Liver (tissue), 9 donors: Measurements from ENCODE around the gene NCOA6. TPM values are rescaled to one million over a fixed set of nuclear protein-coding genes. Genes with fewer than 3 reads are reported as not detected.

Experiments
- DNase-seq: peaks from one replicate; pipeline ENCODE4 v3.0.0-alpha.2; 2017; ENCODE audit warnings: low spot score
- H3K27ac ChIP-seq, 2 donors: one replicate each; pipeline ENCODE4 v1.7.0; 2013; ENCODE audit warnings: inconsistent platforms in 2 of 2, low read length in 2 of 2, control low read depth in 1 of 2, low read depth in 1 of 2, mild to moderate bottlenecking in 1 of 2
- H3K27me3 ChIP-seq, 4 donors: one replicate each; pipeline versions ENCODE4 v1.6.1 to v1.7.0; 2013; ENCODE audit warnings: low read length in 3 of 4, inconsistent platforms in 1 of 4, mild to moderate bottlenecking in 1 of 4, moderate library complexity in 1 of 4; ENCODE audit not compliant: control insufficient read depth in 4 of 4, insufficient read depth in 4 of 4
- H3K36me3 ChIP-seq, 4 donors: one replicate each; pipeline versions ENCODE4 v1.6.1 to v1.7.0; 2013; ENCODE audit warnings: low read length in 3 of 4, mild to moderate bottlenecking in 3 of 4, low read depth in 1 of 4, moderate library complexity in 1 of 4; ENCODE audit not compliant: control insufficient read depth in 4 of 4, insufficient read depth in 3 of 4
- H3K4me1 ChIP-seq, 4 donors: one replicate each; pipeline versions ENCODE4 v1.6.1 to v1.7.0; 2013; ENCODE audit warnings: low read length in 3 of 4, mild to moderate bottlenecking in 3 of 4, moderate library complexity in 1 of 4; ENCODE audit not compliant: control insufficient read depth in 4 of 4, insufficient read depth in 4 of 4
- H3K4me3 ChIP-seq, 3 donors: one replicate each; pipeline versions ENCODE4 v1.6.1 to v1.7.0; 2013; ENCODE audit warnings: low read length in 3 of 3, control low read depth in 1 of 3, low read depth in 1 of 3, mild to moderate bottlenecking in 1 of 3
- H3K9ac ChIP-seq, 2 donors: one replicate each; pipeline ENCODE4 v1.7.0; 2013; ENCODE audit warnings: low read length in 2 of 2, mild to moderate bottlenecking in 2 of 2, moderate library complexity in 2 of 2, control low read depth in 1 of 2, low read depth in 1 of 2
- H3K9me3 ChIP-seq, 4 donors: one replicate each; pipeline versions ENCODE4 v1.6.1 to v1.7.0; 2013; ENCODE audit warnings: low read length in 3 of 4; ENCODE audit not compliant: control insufficient read depth in 4 of 4
- ATF3 ChIP-seq: IDR thresholded peaks from 2 replicates; pipeline ENCODE4 v1.6.1; 2016; ENCODE audit warnings: antibody characterized with exemption
- EGR1 ChIP-seq, 2 donors: IDR thresholded peaks; 2 replicates each; pipeline ENCODE4 v1.6.1; 2016 to 2018; ENCODE audit warnings: antibody characterized with exemption in 2 of 2, low read depth in 2 of 2
- FOXA1 ChIP-seq: IDR thresholded peaks from 2 replicates; pipeline ENCODE4 v1.6.1; 2016; ENCODE audit warnings: antibody characterized with exemption
- FOXA2 ChIP-seq: IDR thresholded peaks from 2 replicates; pipeline ENCODE4 v1.6.1; 2016; ENCODE audit warnings: antibody characterized with exemption
- GABPA ChIP-seq, 2 donors: IDR thresholded peaks in 1 of 2; conservative IDR thresholded peaks in 1 of 2; 2 replicates each; pipeline ENCODE4 v1.6.1; 2016; ENCODE audit warnings: antibody characterized with exemption in 2 of 2, mild to moderate bottlenecking in 1 of 2, moderate library complexity in 1 of 2
- HNF4A ChIP-seq, 2 donors: conservative IDR thresholded peaks; 2 replicates each; pipeline ENCODE4 v1.6.1; 2016; ENCODE audit warnings: antibody characterized with exemption in 2 of 2, mild to moderate bottlenecking in 2 of 2
- HNF4G ChIP-seq: IDR thresholded peaks from 2 replicates; pipeline ENCODE4 v1.6.1; 2016; ENCODE audit warnings: antibody characterized with exemption
- JUND ChIP-seq, 2 donors: IDR thresholded peaks; 2 replicates each; pipeline ENCODE4 v1.6.1; 2016; ENCODE audit warnings: antibody characterized with exemption in 2 of 2
- NR2F2 ChIP-seq: IDR thresholded peaks from 2 replicates; pipeline ENCODE4 v1.6.1; 2016; ENCODE audit warnings: antibody characterized with exemption
- RAD21 ChIP-seq, 2 donors: IDR thresholded peaks; 2 replicates each; pipeline ENCODE4 v1.6.1; 2016; ENCODE audit warnings: antibody characterized with exemption in 2 of 2, mild to moderate bottlenecking in 2 of 2
- RXRA ChIP-seq, 2 donors: IDR thresholded peaks; 2 replicates each; pipeline ENCODE4 v1.6.1; 2017 to 2018; ENCODE audit warnings: antibody characterized with exemption in 2 of 2, mild to moderate bottlenecking in 1 of 2
- SP1 ChIP-seq: IDR thresholded peaks from 2 replicates; pipeline ENCODE4 v1.6.1; 2018; ENCODE audit warnings: antibody characterized with exemption, mild to moderate bottlenecking
- TAF1 ChIP-seq: conservative IDR thresholded peaks from 2 replicates; pipeline ENCODE4 v1.6.1; 2016; ENCODE audit warnings: antibody characterized with exemption, mild to moderate bottlenecking
- YY1 ChIP-seq: IDR thresholded peaks from 2 replicates; pipeline ENCODE4 v1.6.1; 2016; ENCODE audit warnings: antibody characterized with exemption, mild to moderate bottlenecking
- WGBS: extraction: QIAGEN DNeasy Blood & Tissue Kit; methylation state at CpG from one replicate; pipeline ENCODE4 v1.1.7; 2013; 5-methylcytosine and 5-hydroxymethylcytosine counted together
- polyA plus RNA-seq, 2 donors: library from polyadenylated mRNA; stranded (reverse) in 1 of 2; unstranded in 1 of 2; fragments of 200-250 nt in 1 of 2; fragments of >200 nt in 1 of 2; fragmentation: Nextera tagmentation in 1 of 2; extraction: Ambion mirVana in 1 of 2; gene quantifications; one replicate each; pipeline versions ENCODE4 v1.2.1 to v1.2.3, GENCODE V29; 2013 to 2015
- total RNA-seq, 2 donors: library from RNA; depleted of rRNA; stranded (reverse); fragments of >200 nt; gene quantifications; one replicate each; pipeline ENCODE4 v1.2.3, GENCODE V29; 2014
- TF ChIP-seq, protein P1 (sequence below): IDR thresholded peaks from 2 replicates; pipeline ENCODE4 v1.6.1; 2016; ENCODE audit warnings: antibody characterized with exemption, mild to moderate bottlenecking
- TF ChIP-seq, protein P2 (sequence below): fragments of 150-350 bp; IDR thresholded peaks from 2 replicates; pipeline ENCODE4 v1.5.1; 2017; ENCODE audit warnings: improper control_type of control experiment, low read depth, low read length; ENCODE audit not compliant: missing input control
- TF ChIP-seq, protein P3 (sequence below): IDR thresholded peaks from 2 replicates; pipeline ENCODE4 v1.6.1; 2016; ENCODE audit warnings: antibody characterized with exemption
- donor health status: healthy.
- donor health status: healthy.
- donor health status: healthy.
- donor health status: healthy.
- donor health status: healthy.

NCOA6 gene
- 1 to 10 TPM; 5.4 to 6.1 TPM for total RNA-seq
- 10 to 100 TPM in 1 of 2 donors, 1 to 10 TPM in 1; 6.4 to 13.1 TPM for polyA plus RNA-seq

DNA sequence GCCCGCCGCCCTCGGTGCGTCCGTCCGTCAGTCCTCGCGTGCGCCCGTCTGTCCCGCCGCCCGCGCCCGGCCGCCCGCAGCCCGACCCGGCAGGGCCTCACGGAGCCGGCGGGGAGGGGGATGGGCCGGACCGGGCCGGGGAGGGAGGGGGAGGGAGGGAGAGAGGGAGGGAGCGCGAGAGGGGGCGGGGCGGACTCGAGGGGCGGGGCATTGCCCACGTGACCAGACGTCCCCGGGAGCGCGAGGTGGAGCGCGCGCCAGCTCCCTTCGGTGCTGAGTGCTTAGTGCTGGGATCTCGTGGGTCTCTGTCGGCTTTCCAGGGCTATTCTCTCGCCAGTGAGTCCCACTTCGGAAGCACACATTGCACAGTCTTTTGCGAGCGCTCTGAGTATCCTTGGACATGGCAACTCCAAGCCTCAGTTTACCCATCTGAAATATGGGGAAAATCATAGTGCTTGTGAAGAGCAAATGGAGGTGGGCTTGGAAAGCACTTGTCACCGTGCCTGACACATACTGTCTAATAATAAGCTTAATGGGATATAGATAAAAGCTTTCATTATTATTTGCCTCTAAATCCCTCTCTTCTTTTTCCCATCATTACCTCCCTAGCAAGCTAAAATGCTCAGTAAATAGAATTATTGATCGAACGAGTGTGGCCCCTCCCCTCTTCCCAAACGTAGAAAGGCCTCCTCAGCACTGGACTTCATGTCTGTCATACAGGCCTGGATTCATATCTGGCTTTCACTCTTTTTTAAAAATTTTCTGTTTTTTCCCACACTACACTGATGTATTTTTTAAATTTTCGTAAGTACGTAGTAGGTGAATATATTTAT, at the start of gene NCOA6:
Gene NCOA6 (minus strand): TSS at position 122 of the 833 bp plus-strand sequence. CDS start 43,296 bp downstream, outside the sequence.
- no peaks in the 10 kb centered on the region for H3K9me3 ChIP-seq
- peak within 1 kb of the TSS; percentile 72 to 99 (median 99) for H3K4me3 ChIP-seq

GRCh38 chr20:34874094-34874654, 48.7 kb upstream of the NCOA6 start:
- 9% methylated on average over 2 of the region's 2 CpGs for WGBS
- Histone ChIP-seq H3K27me3 (no peaks in the 10 kb centered on the region), H3K36me3 (no peaks in the 10 kb centered on the region), H3K4me3 (no peak overlapping the region), H3K27ac (peak overlapping the region; percentile 87 to 96), H3K9me3 (no peaks in the 10 kb centered on the region), H3K4me1 (peaks cover 4 to 50% (median 37%) of the 10 kb centered on the region in 4 donors), H3K9ac (peak overlapping the region in 1 of 2 donors; percentile 10)
- TF ChIP-seq HNF4G: peak; percentile 27
- no peak for TF ChIP-seq TAF1
- no peak for TF ChIP-seq GABPA (IDR thresholded peaks at IDR 0.05 in 1 of 2, conservative IDR thresholded peaks at IDR 0.05 in 1 of 2)
- no peak for TF ChIP-seq FOXA2
- TF ChIP-seq, protein P1, sequence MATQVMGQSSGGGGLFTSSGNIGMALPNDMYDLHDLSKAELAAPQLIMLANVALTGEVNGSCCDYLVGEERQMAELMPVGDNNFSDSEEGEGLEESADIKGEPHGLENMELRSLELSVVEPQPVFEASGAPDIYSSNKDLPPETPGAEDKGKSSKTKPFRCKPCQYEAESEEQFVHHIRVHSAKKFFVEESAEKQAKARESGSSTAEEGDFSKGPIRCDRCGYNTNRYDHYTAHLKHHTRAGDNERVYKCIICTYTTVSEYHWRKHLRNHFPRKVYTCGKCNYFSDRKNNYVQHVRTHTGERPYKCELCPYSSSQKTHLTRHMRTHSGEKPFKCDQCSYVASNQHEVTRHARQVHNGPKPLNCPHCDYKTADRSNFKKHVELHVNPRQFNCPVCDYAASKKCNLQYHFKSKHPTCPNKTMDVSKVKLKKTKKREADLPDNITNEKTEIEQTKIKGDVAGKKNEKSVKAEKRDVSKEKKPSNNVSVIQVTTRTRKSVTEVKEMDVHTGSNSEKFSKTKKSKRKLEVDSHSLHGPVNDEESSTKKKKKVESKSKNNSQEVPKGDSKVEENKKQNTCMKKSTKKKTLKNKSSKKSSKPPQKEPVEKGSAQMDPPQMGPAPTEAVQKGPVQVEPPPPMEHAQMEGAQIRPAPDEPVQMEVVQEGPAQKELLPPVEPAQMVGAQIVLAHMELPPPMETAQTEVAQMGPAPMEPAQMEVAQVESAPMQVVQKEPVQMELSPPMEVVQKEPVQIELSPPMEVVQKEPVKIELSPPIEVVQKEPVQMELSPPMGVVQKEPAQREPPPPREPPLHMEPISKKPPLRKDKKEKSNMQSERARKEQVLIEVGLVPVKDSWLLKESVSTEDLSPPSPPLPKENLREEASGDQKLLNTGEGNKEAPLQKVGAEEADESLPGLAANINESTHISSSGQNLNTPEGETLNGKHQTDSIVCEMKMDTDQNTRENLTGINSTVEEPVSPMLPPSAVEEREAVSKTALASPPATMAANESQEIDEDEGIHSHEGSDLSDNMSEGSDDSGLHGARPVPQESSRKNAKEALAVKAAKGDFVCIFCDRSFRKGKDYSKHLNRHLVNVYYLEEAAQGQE: no peak
- TF ChIP-seq, protein P2, sequence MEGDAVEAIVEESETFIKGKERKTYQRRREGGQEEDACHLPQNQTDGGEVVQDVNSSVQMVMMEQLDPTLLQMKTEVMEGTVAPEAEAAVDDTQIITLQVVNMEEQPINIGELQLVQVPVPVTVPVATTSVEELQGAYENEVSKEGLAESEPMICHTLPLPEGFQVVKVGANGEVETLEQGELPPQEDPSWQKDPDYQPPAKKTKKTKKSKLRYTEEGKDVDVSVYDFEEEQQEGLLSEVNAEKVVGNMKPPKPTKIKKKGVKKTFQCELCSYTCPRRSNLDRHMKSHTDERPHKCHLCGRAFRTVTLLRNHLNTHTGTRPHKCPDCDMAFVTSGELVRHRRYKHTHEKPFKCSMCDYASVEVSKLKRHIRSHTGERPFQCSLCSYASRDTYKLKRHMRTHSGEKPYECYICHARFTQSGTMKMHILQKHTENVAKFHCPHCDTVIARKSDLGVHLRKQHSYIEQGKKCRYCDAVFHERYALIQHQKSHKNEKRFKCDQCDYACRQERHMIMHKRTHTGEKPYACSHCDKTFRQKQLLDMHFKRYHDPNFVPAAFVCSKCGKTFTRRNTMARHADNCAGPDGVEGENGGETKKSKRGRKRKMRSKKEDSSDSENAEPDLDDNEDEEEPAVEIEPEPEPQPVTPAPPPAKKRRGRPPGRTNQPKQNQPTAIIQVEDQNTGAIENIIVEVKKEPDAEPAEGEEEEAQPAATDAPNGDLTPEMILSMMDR: peak; percentile 98
- TF ChIP-seq SP1: no peak
- TF ChIP-seq EGR1 (IDR thresholded peaks at IDR 0.05; ENCODE audit: low read depth in 2 of 2): no peak
- TF ChIP-seq, protein P3, sequence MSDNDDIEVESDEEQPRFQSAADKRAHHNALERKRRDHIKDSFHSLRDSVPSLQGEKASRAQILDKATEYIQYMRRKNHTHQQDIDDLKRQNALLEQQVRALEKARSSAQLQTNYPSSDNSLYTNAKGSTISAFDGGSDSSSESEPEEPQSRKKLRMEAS: no peak
- TF ChIP-seq RXRA (IDR thresholded peaks at IDR 0.05): peak in 1 of 2 donors; percentile 59
- TF ChIP-seq NR2F2: peak; percentile 31
- TF ChIP-seq FOXA1: peak; percentile 26
- peak; percentile 15 to 25 for TF ChIP-seq JUND (IDR thresholded peaks at IDR 0.05)
- no peak for TF ChIP-seq YY1
- no peak for TF ChIP-seq ATF3
- TF ChIP-seq RAD21 (IDR thresholded peaks at IDR 0.05): peak; percentile 99
- TF ChIP-seq HNF4A (conservative IDR thresholded peaks at IDR 0.05): peak in 1 of 2 donors; percentile 62
- peak; percentile 76 for DNase-seq

More for the DNA sequence above, at the start of gene NCOA6:
- Histone ChIP-seq H3K27ac (peak within 1 kb of the TSS; percentile 67 to 76), H3K9ac (peak within 1 kb of the TSS; percentile 66 to 75), H3K4me1 (peaks cover 4 to 25% (median 21%) of the 10 kb centered on the region in 4 donors), H3K27me3 (no peaks in the 10 kb centered on the region), H3K36me3 (no peaks in the 10 kb centered on the region)
- 7% methylated on average over 52 of the region's 52 CpGs for WGBS
- peak; percentile 95 for DNase-seq
- TF ChIP-seq HNF4G (no peak), RXRA (IDR thresholded peaks at IDR 0.05) (no peak), GABPA (IDR thresholded peaks at IDR 0.05 in 1 of 2, conservative IDR thresholded peaks at IDR 0.05 in 1 of 2) (no peak)
- TF ChIP-seq, protein P3: peak; percentile 28
